GM12878 (cell line): Measurements from ENCODE around the gene SMIM22. TPM values are rescaled to one million over a fixed set of nuclear protein-coding genes. Genes with fewer than 3 reads are reported as not detected.

ENCODE experiments used
- BCL11A ChIP-seq: IDR thresholded peaks from 2 replicates; pipeline ENCODE4 v1.6.1; 2011; ENCODE audit warnings: low read depth, low read length
- BHLHE40 ChIP-seq, 2 experiments: fragments of 450-650 bp in 1 of 2; IDR thresholded peaks; 2 replicates each; pipeline ENCODE4 v1.6.1; 2011 to 2017; ENCODE audit warnings: low read depth in 2 of 2, borderline replicate concordance in 1 of 2, improper control_type of control experiment in 1 of 2, low read length in 1 of 2, mild to moderate bottlenecking in 1 of 2
- BMI1 ChIP-seq: fragments of 450-650 bp; IDR thresholded peaks from 2 replicates; pipeline ENCODE4 v1.6.1; 2016; ENCODE audit warnings: mild to moderate bottlenecking, moderate library complexity, borderline replicate concordance
- GATAD2B ChIP-seq: fragments of 450-650 bp; conservative IDR thresholded peaks from 2 replicates; pipeline ENCODE4 v1.6.1; 2017; ENCODE audit warnings: low read depth, mild to moderate bottlenecking, moderate library complexity
- RB1 ChIP-seq: fragments of 450-650 bp; formaldehyde crosslinking; IDR thresholded peaks from 2 replicates; pipeline ENCODE4 v1.6.1; 2017; ENCODE audit warnings: mild to moderate bottlenecking, borderline replicate concordance
- polyA plus RNA-seq, 11 experiments: library from polyadenylated mRNA; depleted of rRNA in 4 of 11; unstranded in 6 of 11; stranded (reverse) in 5 of 11; fragments of >200 nt; fragmentation: Nextera tagmentation in 4 of 11; fragmentation: Illumina TruSeq in 1 of 11; extraction: Ambion mirVana in 4 of 11; extraction: Trizol in 1 of 11; gene quantifications; 1 replicate in 1 of 11; 2 replicates in 10 of 11; pipeline versions ENCODE4 v1.2.1 to v1.2.3, GENCODE V29; 2011 to 2016; ENCODE audit warnings: inconsistent platforms in 2 of 11, missing spikeins in 2 of 11, low read depth in 1 of 11
- total RNA-seq, 4 experiments: library from RNA; depleted of rRNA in 3 of 4; stranded (reverse); fragments of >200 nt in 3 of 4; fragmentation: Illumina TruSeq in 1 of 4; extraction: Trizol in 1 of 4; gene quantifications; 2 replicates each; pipeline versions ENCODE4 v1.2.1 to v1.2.3, GENCODE V29; 2013 to 2021
- TF ChIP-seq, protein P1 (sequence below): fragments of 450-650 bp; formaldehyde crosslinking; IDR thresholded peaks from 2 replicates; pipeline ENCODE4 v1.4.0; 2022; ENCODE audit warnings: mild to moderate bottlenecking, moderate library complexity
- TF ChIP-seq, protein P2 (sequence below): fragments of 450-650 bp; conservative IDR thresholded peaks from 2 replicates; pipeline ENCODE4 v1.6.1; 2017; ENCODE audit warnings: mild to moderate bottlenecking, moderate library complexity
- TF ChIP-seq, protein P3 (sequence below): fragments of 450-650 bp; IDR thresholded peaks from 2 replicates; pipeline ENCODE4 v1.6.1; 2016; ENCODE audit warnings: mild to moderate bottlenecking
- TF ChIP-seq, protein P4 (sequence below): fragments of 450-650 bp; IDR thresholded peaks from 2 replicates; pipeline ENCODE4 v1.6.1; 2017; ENCODE audit warnings: mild to moderate bottlenecking, low read depth, inconsistent platforms; ENCODE audit not compliant: poor library complexity, severe bottlenecking
- TF ChIP-seq, protein P5 (sequence below): fragments of 450-650 bp; IDR thresholded peaks from 2 replicates; pipeline ENCODE4 v1.6.1; 2016; ENCODE audit warnings: mild to moderate bottlenecking, moderate library complexity, borderline replicate concordance
- TF ChIP-seq, protein P6 (sequence below): fragments of 150-350 bp; IDR thresholded peaks from 2 replicates; pipeline ENCODE4 v1.6.1; 2014; ENCODE audit warnings: mild to moderate bottlenecking, low read depth, low read length

The SMIM22 gene
- total and polyA plus RNA-seq, 10 of the 15 experiments (the other 5 are each of a cell fraction or from before 2014, with no cell fraction given) = 0.83 TPM; not detected in 9

DNA sequence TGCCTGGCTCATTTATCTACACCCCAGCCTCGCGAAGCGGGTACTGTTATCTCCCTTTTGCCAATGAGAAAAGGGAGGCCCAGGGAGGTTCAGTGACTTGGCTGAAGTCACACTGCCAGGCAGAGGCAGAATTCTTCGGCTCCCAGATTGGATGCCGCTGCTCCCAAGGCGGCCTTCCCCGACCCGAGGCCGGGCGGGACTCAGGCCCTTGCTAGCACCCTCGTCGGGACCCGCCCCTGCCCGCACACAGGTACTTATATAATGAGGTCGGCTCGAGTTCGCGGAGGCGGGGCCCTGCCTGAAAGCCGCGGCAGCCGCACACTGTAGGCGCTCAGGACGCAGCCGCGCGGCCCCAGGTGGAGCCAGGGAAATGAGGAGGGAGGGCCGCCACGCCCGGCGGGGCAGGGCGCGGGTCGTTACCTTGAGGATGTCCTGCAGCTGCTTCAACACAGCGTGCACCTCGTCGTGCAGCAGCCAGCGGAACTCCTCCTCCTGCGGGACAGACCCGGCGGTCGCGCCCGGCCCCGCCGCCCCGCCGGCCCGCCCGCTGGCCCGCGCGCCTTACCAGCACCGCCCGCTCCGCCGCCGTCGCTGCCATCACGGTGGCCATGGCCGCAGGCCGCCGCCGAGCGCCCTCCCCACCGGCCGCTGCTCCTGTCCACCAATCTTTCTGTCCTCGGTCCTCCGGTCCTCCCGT, 6.9 kb downstream of the SMIM22 start, which contains the start of gene ROGDI (continued):
- TF ChIP-seq, protein P1, sequence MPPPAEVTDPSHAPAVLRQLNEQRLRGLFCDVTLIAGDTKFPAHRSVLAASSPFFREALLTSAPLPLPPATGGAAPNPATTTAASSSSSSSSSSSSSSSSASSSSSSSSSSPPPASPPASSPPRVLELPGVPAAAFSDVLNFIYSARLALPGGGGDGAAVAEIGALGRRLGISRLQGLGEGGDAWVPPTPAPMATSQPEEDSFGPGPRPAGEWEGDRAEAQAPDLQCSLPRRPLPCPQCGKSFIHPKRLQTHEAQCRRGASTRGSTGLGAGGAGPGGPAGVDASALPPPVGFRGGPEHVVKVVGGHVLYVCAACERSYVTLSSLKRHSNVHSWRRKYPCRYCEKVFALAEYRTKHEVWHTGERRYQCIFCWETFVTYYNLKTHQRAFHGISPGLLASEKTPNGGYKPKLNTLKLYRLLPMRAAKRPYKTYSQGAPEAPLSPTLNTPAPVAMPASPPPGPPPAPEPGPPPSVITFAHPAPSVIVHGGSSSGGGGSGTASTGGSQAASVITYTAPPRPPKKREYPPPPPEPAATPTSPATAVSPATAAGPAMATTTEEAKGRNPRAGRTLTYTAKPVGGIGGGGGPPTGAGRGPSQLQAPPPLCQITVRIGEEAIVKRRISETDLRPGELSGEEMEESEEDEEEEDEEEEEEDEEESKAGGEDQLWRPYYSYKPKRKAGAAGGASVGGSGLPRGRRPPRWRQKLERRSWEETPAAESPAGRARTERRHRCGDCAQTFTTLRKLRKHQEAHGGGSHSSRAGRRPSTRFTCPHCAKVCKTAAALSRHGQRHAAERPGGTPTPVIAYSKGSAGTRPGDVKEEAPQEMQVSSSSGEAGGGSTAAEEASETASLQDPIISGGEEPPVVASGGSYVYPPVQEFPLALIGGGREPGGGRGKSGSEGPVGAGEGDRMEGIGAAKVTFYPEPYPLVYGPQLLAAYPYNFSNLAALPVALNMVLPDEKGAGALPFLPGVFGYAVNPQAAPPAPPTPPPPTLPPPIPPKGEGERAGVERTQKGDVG = no peak
- peak; percentile 45; the same call in 1 of the 2 replicates for TF ChIP-seq RB1
- no peak for TF ChIP-seq BMI1
- peak; percentile 70; the same call in 1 of the 2 replicates for TF ChIP-seq GATAD2B
- TF ChIP-seq BHLHE40 (IDR thresholded peaks at IDR 0.05; ENCODE audit: borderline replicate concordance in 1 of 2, low read depth in 2 of 2, low read length in 1 of 2) = peak in 1 of 2 experiments; percentile 5; a peak in 1 of 4 replicates
- TF ChIP-seq, protein P2, sequence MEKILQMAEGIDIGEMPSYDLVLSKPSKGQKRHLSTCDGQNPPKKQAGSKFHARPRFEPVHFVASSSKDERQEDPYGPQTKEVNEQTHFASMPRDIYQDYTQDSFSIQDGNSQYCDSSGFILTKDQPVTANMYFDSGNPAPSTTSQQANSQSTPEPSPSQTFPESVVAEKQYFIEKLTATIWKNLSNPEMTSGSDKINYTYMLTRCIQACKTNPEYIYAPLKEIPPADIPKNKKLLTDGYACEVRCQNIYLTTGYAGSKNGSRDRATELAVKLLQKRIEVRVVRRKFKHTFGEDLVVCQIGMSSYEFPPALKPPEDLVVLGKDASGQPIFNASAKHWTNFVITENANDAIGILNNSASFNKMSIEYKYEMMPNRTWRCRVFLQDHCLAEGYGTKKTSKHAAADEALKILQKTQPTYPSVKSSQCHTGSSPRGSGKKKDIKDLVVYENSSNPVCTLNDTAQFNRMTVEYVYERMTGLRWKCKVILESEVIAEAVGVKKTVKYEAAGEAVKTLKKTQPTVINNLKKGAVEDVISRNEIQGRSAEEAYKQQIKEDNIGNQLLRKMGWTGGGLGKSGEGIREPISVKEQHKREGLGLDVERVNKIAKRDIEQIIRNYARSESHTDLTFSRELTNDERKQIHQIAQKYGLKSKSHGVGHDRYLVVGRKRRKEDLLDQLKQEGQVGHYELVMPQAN = peak; percentile 79; the same call in 1 of the 2 replicates
- no peak for TF ChIP-seq BCL11A
- TF ChIP-seq, protein P3, sequence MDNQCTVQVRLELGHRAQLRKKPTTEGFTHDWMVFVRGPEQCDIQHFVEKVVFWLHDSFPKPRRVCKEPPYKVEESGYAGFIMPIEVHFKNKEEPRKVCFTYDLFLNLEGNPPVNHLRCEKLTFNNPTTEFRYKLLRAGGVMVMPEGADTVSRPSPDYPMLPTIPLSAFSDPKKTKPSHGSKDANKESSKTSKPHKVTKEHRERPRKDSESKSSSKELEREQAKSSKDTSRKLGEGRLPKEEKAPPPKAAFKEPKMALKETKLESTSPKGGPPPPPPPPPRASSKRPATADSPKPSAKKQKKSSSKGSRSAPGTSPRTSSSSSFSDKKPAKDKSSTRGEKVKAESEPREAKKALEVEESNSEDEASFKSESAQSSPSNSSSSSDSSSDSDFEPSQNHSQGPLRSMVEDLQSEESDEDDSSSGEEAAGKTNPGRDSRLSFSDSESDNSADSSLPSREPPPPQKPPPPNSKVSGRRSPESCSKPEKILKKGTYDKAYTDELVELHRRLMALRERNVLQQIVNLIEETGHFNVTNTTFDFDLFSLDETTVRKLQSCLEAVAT = no peak
- TF ChIP-seq, protein P4, sequence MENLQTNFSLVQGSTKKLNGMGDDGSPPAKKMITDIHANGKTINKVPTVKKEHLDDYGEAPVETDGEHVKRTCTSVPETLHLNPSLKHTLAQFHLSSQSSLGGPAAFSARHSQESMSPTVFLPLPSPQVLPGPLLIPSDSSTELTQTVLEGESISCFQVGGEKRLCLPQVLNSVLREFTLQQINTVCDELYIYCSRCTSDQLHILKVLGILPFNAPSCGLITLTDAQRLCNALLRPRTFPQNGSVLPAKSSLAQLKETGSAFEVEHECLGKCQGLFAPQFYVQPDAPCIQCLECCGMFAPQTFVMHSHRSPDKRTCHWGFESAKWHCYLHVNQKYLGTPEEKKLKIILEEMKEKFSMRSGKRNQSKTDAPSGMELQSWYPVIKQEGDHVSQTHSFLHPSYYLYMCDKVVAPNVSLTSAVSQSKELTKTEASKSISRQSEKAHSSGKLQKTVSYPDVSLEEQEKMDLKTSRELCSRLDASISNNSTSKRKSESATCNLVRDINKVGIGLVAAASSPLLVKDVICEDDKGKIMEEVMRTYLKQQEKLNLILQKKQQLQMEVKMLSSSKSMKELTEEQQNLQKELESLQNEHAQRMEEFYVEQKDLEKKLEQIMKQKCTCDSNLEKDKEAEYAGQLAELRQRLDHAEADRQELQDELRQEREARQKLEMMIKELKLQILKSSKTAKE = no peak
- TF ChIP-seq, protein P5, sequence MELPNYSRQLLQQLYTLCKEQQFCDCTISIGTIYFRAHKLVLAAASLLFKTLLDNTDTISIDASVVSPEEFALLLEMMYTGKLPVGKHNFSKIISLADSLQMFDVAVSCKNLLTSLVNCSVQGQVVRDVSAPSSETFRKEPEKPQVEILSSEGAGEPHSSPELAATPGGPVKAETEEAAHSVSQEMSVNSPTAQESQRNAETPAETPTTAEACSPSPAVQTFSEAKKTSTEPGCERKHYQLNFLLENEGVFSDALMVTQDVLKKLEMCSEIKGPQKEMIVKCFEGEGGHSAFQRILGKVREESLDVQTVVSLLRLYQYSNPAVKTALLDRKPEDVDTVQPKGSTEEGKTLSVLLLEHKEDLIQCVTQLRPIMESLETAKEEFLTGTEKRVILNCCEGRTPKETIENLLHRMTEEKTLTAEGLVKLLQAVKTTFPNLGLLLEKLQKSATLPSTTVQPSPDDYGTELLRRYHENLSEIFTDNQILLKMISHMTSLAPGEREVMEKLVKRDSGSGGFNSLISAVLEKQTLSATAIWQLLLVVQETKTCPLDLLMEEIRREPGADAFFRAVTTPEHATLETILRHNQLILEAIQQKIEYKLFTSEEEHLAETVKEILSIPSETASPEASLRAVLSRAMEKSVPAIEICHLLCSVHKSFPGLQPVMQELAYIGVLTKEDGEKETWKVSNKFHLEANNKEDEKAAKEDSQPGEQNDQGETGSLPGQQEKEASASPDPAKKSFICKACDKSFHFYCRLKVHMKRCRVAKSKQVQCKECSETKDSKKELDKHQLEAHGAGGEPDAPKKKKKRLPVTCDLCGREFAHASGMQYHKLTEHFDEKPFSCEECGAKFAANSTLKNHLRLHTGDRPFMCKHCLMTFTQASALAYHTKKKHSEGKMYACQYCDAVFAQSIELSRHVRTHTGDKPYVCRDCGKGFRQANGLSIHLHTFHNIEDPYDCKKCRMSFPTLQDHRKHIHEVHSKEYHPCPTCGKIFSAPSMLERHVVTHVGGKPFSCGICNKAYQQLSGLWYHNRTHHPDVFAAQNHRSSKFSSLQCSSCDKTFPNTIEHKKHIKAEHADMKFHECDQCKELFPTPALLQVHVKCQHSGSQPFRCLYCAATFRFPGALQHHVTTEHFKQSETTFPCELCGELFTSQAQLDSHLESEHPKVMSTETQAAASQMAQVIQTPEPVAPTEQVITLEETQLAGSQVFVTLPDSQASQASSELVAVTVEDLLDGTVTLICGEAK = no peak
- TF ChIP-seq, protein P6, sequence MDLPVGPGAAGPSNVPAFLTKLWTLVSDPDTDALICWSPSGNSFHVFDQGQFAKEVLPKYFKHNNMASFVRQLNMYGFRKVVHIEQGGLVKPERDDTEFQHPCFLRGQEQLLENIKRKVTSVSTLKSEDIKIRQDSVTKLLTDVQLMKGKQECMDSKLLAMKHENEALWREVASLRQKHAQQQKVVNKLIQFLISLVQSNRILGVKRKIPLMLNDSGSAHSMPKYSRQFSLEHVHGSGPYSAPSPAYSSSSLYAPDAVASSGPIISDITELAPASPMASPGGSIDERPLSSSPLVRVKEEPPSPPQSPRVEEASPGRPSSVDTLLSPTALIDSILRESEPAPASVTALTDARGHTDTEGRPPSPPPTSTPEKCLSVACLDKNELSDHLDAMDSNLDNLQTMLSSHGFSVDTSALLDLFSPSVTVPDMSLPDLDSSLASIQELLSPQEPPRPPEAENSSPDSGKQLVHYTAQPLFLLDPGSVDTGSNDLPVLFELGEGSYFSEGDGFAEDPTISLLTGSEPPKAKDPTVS = no peak
